Skin epidermis (tissue), 12 donors: ENCODE measurements around the gene CXCL16.

Source experiments
- H3K27ac ChIP-seq, 21 experiments: fragments of 200-600 bp; sonication (generic) in 11 of 21; one replicate each; pipeline ENCODE4 v1.5.0; 2020; ENCODE audit warnings: mild to moderate bottlenecking in 3 of 21, inconsistent platforms in 2 of 21, moderate library complexity in 2 of 21
- H3K4me3 ChIP-seq, 7 experiments: fragments of 200-600 bp; sonication (generic) in 2 of 7; one replicate each; pipeline ENCODE4 v1.5.0; 2020; ENCODE audit warnings: inconsistent platforms in 2 of 7, mild to moderate bottlenecking in 2 of 7, moderate library complexity in 1 of 7

Gene CXCL16

GRCh38 chr17:4759776-4760236 is 20.1 kb upstream of the CXCL16 start:
- peak overlapping the region in 1 of 21 experiments; percentile 6 for H3K27ac ChIP-seq
- no peak overlapping the region for H3K4me3 ChIP-seq

GRCh38 chr17:4753392-4753791 is 13.7 kb upstream of the CXCL16 start:
- Histone ChIP-seq H3K27ac (no peak overlapping the region), H3K4me3 (no peak overlapping the region)

GRCh38 chr17:4751932-4752331 is 12.2 kb upstream of the CXCL16 start:
- Histone ChIP-seq H3K4me3 (no peak overlapping the region), H3K27ac (no peak overlapping the region)

- H3K27ac ChIP-seq = no peak overlapping the region
- H3K4me3 ChIP-seq = no peak overlapping the region
Observed at GRCh38 chr17:4750606-4751005, 10.9 kb upstream of the CXCL16 start.

GRCh38 chr17:4748686-4749085 is 9.0 kb upstream of the CXCL16 start:
- peak overlapping the region in 3 of 21 experiments; percentile 5 to 44 (median 44) for H3K27ac ChIP-seq
- H3K4me3 ChIP-seq = no peak overlapping the region

GRCh38 chr17:4747847-4748246 is 8.1 kb upstream of the CXCL16 start:
- H3K27ac ChIP-seq = peak overlapping the region in 5 of 21 experiments; percentile 5 to 46 (median 40)
- no peak overlapping the region for H3K4me3 ChIP-seq

- Histone ChIP-seq H3K4me3 (no peak overlapping the region), H3K27ac (no peak overlapping the region)
Observed at GRCh38 chr17:4744999-4745969, 5.6 kb upstream of the CXCL16 start.

- no peak overlapping the region for H3K4me3 ChIP-seq
- no peak overlapping the region for H3K27ac ChIP-seq
Observed at GRCh38 chr17:4743898-4744297, 4.2 kb upstream of the CXCL16 start.

GRCh38 chr17:4743216-4743615 is 3.5 kb upstream of the CXCL16 start:
- H3K4me3 ChIP-seq = no peak overlapping the region
- no peak overlapping the region for H3K27ac ChIP-seq

- H3K27ac ChIP-seq = no peak overlapping the region
- no peak overlapping the region for H3K4me3 ChIP-seq
Observed at GRCh38 chr17:4742629-4743028, 2.9 kb upstream of the CXCL16 start.

- Histone ChIP-seq H3K27ac (no peak overlapping the region), H3K4me3 (no peak overlapping the region)
Observed at GRCh38 chr17:4742133-4742532, 2.4 kb upstream of the CXCL16 start.

- H3K27ac ChIP-seq = no peak overlapping the region
- H3K4me3 ChIP-seq = no peak overlapping the region
Observed at GRCh38 chr17:4741544-4741943, 1.8 kb upstream of the CXCL16 start.

- H3K27ac ChIP-seq = no peak overlapping the region
Observed at GRCh38 chr17:4740584-4740983, 856 bp upstream of the CXCL16 start.

GRCh38 chr17:4740025-4740351 is 260 bp upstream of the CXCL16 start:
- peak overlapping the region; percentile 51 to 93 (median 73) for H3K4me3 ChIP-seq
- H3K27ac ChIP-seq = peak overlapping the region in 16 of 21 experiments; percentile 39 to 89 (median 80)

More at GRCh38 chr17:4740584-4740983, 856 bp upstream of the CXCL16 start:
- H3K4me3 ChIP-seq = no peak overlapping the region

GRCh38 chr17:4738136-4739121 is 1.3 kb downstream of the CXCL16 start:
- Histone ChIP-seq H3K4me3 (peak overlapping the region; percentile 51 to 93 (median 73)), H3K27ac (peak overlapping the region; percentile 20 to 89 (median 80))

GRCh38 chr17:4735876-4736651 is 3.7 kb downstream of the CXCL16 start:
- Histone ChIP-seq H3K4me3 (no peak overlapping the region), H3K27ac (peak overlapping the region in 13 of 21 experiments; percentile 6 to 67 (median 40))

GRCh38 chr17:4734857-4735475 is 4.8 kb downstream of the CXCL16 start:
- Histone ChIP-seq H3K27ac (peak overlapping the region in 5 of 21 experiments; percentile 12 to 67 (median 21)), H3K4me3 (no peak overlapping the region)

GRCh38 chr17:4733073-4733531 is 6.6 kb downstream of the CXCL16 start:
- H3K4me3 ChIP-seq = no peak overlapping the region
- H3K27ac ChIP-seq = peak overlapping the region in 9 of 21 experiments; percentile 10 to 65 (median 44)

GRCh38 chr17:4728124-4728523 is 11.6 kb downstream of the CXCL16 start:
- H3K4me3 ChIP-seq = no peak overlapping the region
- H3K27ac ChIP-seq = no peak overlapping the region
